Endothelial cell of umbilical vein (primary cell): ENCODE data around the gene PRUNE2. TPM values are rescaled to one million over a fixed set of nuclear protein-coding genes. Genes with fewer than 3 reads are reported as not detected.

Experiments
- BruUV-seq: library from RNA; stranded (reverse); fragments of 400-500 nt; replicated peaks from 2 replicates; lab custom pipeline; 2021; lab: Mats Ljungman, UMichigan
- CTCF ChIA-PET: fragments of 300-600, 350-600 bp; sonication (Branson Sonifier 250); formaldehyde crosslinking; loops from one replicate; lab custom pipeline; 2021; ENCODE audit warnings: antibody characterized with exemption, inconsistent platforms; lab: Charles Lee
- POLR2A ChIA-PET: fragments of 300-600, 350-600 bp; sonication (Branson Sonifier 250); formaldehyde crosslinking; loops from one replicate; lab custom pipeline; 2021; ENCODE audit warnings: antibody characterized with exemption, inconsistent platforms; lab: Charles Lee
- DNase-seq: peaks from one replicate; pipeline ENCODE4 v3.0.0-alpha.2; 2011; ENCODE audit warnings: low read depth, low spot score
- FAIRE-seq: peaks from 2 replicates; lab custom pipeline; 2011; peaks lifted over from hg19 to GRCh38; lab: Jason Lieb, UNC
- H2AFZ ChIP-seq: 2 replicates; pipeline ENCODE4 v1.6.0; 2012; ENCODE audit warnings: low read depth, low read length, control low read depth, inconsistent platforms
- H3K27ac ChIP-seq: 2 replicates; pipeline ENCODE4 v1.5.1; 2011; ENCODE audit warnings: low read depth, mild to moderate bottlenecking, control low read depth, low read length, moderate library complexity; ENCODE audit not compliant: insufficient read depth
- H3K27me3 ChIP-seq, 2 experiments: 2 replicates each; pipeline versions ENCODE4 v1.6.0 to v1.6.1; 2011; ENCODE audit warnings: low read length in 2 of 2, mixed read lengths in 1 of 2; ENCODE audit not compliant: control insufficient read depth in 2 of 2, insufficient read depth in 2 of 2
- H3K36me3 ChIP-seq, 2 experiments: 2 replicates in 1 of 2; 3 replicates in 1 of 2; pipeline ENCODE4 v1.5.1; 2011; ENCODE audit warnings: low read length in 2 of 2, mild to moderate bottlenecking in 1 of 2, moderate library complexity in 1 of 2; ENCODE audit not compliant: control insufficient read depth in 2 of 2, insufficient read depth in 2 of 2; ENCODE audit errors: extremely low read depth in 1 of 2
- H3K4me1 ChIP-seq: 3 replicates; pipeline ENCODE4 v1.5.1; 2011; ENCODE audit warnings: mild to moderate bottlenecking, low read length; ENCODE audit not compliant: control insufficient read depth, insufficient read depth; ENCODE audit errors: extremely low read depth
- H3K4me2 ChIP-seq: 2 replicates; pipeline ENCODE4 v1.6.1; 2011; ENCODE audit warnings: low read length, control low read depth, mixed read lengths; ENCODE audit not compliant: insufficient read depth
- H3K4me3 ChIP-seq, 3 experiments: fragments of 200-600 bp in 1 of 3; sonication (generic), shearing (Covaris generic) in 1 of 3; replicated peaks in 1 of 3; 2 replicates each; pipeline ENCODE4 v1.5.1; 2011 to 2016; ENCODE audit warnings: control low read depth in 3 of 3, low read length in 3 of 3, mild to moderate bottlenecking in 2 of 3, inconsistent platforms in 1 of 3, low read depth in 1 of 3, moderate library complexity in 1 of 3; ENCODE audit not compliant: insufficient read depth in 1 of 3
- H3K79me2 ChIP-seq: 2 replicates; pipeline ENCODE4 v1.6.0; 2012; ENCODE audit warnings: low read length, inconsistent platforms; ENCODE audit not compliant: control insufficient read depth, insufficient read depth
- H3K9ac ChIP-seq: replicated peaks from 2 replicates; pipeline ENCODE3; 2011; ENCODE audit warnings: low read length, control low read depth; ENCODE audit not compliant: insufficient read depth; ENCODE audit errors: extremely low read depth
- H3K9me1 ChIP-seq: replicated peaks from 3 replicates; pipeline ENCODE4 v1.6.0; 2011; ENCODE audit warnings: mild to moderate bottlenecking, low read length; ENCODE audit not compliant: control insufficient read depth, insufficient read depth; ENCODE audit errors: extremely low read depth
- H3K9me3 ChIP-seq: replicated peaks from 2 replicates; pipeline ENCODE4 v1.5.1; 2012; ENCODE audit warnings: low read length, inconsistent platforms; ENCODE audit not compliant: control insufficient read depth, insufficient read depth
- H4K20me1 ChIP-seq: replicated peaks from 2 replicates; pipeline ENCODE3; 2011; ENCODE audit warnings: mild to moderate bottlenecking, low read length; ENCODE audit not compliant: control insufficient read depth, insufficient read depth; ENCODE audit errors: extremely low read depth
- CTCF ChIP-seq, 2 donors: IDR thresholded peaks; 1 replicate in 1 of 2; 2 replicates in 1 of 2; pipeline ENCODE4 v1.5.1; 2011; ENCODE audit warnings: low read length in 2 of 2, mild to moderate bottlenecking in 2 of 2, moderate library complexity in 2 of 2, control low read depth in 1 of 2, inconsistent platforms in 1 of 2, low read depth in 1 of 2; ENCODE audit not compliant: insufficient read depth in 1 of 2; ENCODE audit errors: extremely low read depth in 1 of 2
- EZH2 ChIP-seq: IDR thresholded peaks from 2 replicates; pipeline ENCODE4 v1.6.1; 2012; ENCODE audit warnings: borderline replicate concordance, low read depth, mild to moderate bottlenecking, moderate library complexity, low read length, inconsistent platforms; ENCODE audit not compliant: severe bottlenecking
- FOS ChIP-seq: IDR thresholded peaks from 2 replicates; pipeline ENCODE4 v1.6.1; 2011; ENCODE audit warnings: mild to moderate bottlenecking, low read length, moderate library complexity, borderline replicate concordance; ENCODE audit not compliant: insufficient read depth
- GATA2 ChIP-seq: IDR thresholded peaks from 2 replicates; pipeline ENCODE4 v1.7.0; 2011; ENCODE audit warnings: low read depth, mild to moderate bottlenecking, moderate library complexity, mixed read lengths, low read length; ENCODE audit not compliant: insufficient read length, insufficient read depth
- JUN ChIP-seq: IDR thresholded peaks from 2 replicates; pipeline ENCODE4 v1.6.1; 2011; ENCODE audit warnings: borderline replicate concordance, low read depth; ENCODE audit not compliant: insufficient read length, insufficient read depth
- MAX ChIP-seq: IDR thresholded peaks from 2 replicates; pipeline ENCODE4 v1.6.1; 2011; ENCODE audit not compliant: insufficient read depth, insufficient read length
- MYC ChIP-seq: IDR thresholded peaks from one replicate; pipeline ENCODE4 v1.6.1; 2011; ENCODE audit warnings: mild to moderate bottlenecking, low read depth, low read length
- POLR2AphosphoS5 ChIP-seq: IDR thresholded peaks from 2 replicates; pipeline ENCODE4 v1.6.1; 2012; ENCODE audit warnings: low read depth, mild to moderate bottlenecking, control low read depth, low read length, moderate library complexity; ENCODE audit not compliant: insufficient read depth
- dilution Hi-C: fragments of 300-500 bp; cut with MboI; formaldehyde crosslinking; loops from one replicate; pipeline ENCODE4 v1.15.0; 2019; ENCODE audit warnings: low sequenced_read_pairs; ENCODE audit not compliant: extremely low pct_ligation_motif_present
- intact Hi-C: fragments of 100-400 bp; cut with micrococcal nuclease; formaldehyde crosslinking; loops from one replicate; pipeline ENCODE4 v1.10.0; 2022
- polyA plus RNA-seq, 4 experiments: library from polyadenylated mRNA; depleted of rRNA in 3 of 4; stranded (reverse) in 3 of 4; unstranded in 1 of 4; fragments of >200 nt; gene quantifications; 2 replicates each; pipeline versions ENCODE4 v1.2.1 to v1.2.3, GENCODE V29; 2011 to 2012; ENCODE audit warnings: missing spikeins in 1 of 4
- total RNA-seq: library from RNA; stranded (reverse); gene quantifications from 2 replicates; pipeline ENCODE4 v1.2.3, GENCODE V29; 2021

The PRUNE2 gene
- total and polyA plus RNA-seq, 2 donors (not counting 3 experiments of a cell fraction or from before 2014, with no cell fraction given): 15.8 to 21.7 TPM

- no TSS peak for BruUV-seq
- TF ChIP-seq EZH2: no peak
- no peak for TF ChIP-seq MYC
- no peak for TF ChIP-seq POLR2AphosphoS5
- no peak for TF ChIP-seq FOS
- no peak for TF ChIP-seq JUN
- TF ChIP-seq CTCF (IDR thresholded peaks at IDR 0.05; ENCODE audit: extremely low read depth in 1 of 2, insufficient read depth in 1 of 2, low read depth in 1 of 2, low read length in 2 of 2): no peak
- no peak for TF ChIP-seq MAX
- no peak for TF ChIP-seq GATA2
- Histone ChIP-seq H3K9ac (no peak overlapping the region), H4K20me1 (no peaks in the 10 kb centered on the region), H3K4me3 (no peak overlapping the region), H3K36me3 (no peaks in the 10 kb centered on the region), H2AFZ (no peak overlapping the region), H3K27me3 (no peaks in the 10 kb centered on the region), H3K9me1 (no peaks in the 10 kb centered on the region), H3K4me1 (peaks cover 41% of the 10 kb centered on the region), H3K4me2 (no peak overlapping the region), H3K79me2 (no peaks in the 10 kb centered on the region), H3K9me3 (no peaks in the 10 kb centered on the region), H3K27ac (no peak overlapping the region)
- POLR2A ChIA-PET: no interaction called here
- intact Hi-C loops: no loop called here
- FAIRE-seq (no peak), DNase-seq (no peak)
- dilution Hi-C loops: no loop called here
- CTCF ChIA-PET: interaction anchor here (0.9 to 2.9 kb wide), 4 partner anchors 9 to 32 kb away, joined by 3 to 18 read pairs (median 4); no protein-coding TSS in a partner anchor
Measured at GRCh38 chr9:76690246-76690972, 215.5 kb downstream of the PRUNE2 start.
